ENCODE measurements around the gene ZC3HAV1. TPM values are rescaled to one million over a fixed set of nuclear protein-coding genes. Genes with fewer than 3 reads are reported as not detected.

Gene ZC3HAV1
- polyA plus RNA-seq, 1 donor (not counting 4 experiments of a cell fraction or from before 2014, with no cell fraction given) = 31.7 TPM

DNA sequence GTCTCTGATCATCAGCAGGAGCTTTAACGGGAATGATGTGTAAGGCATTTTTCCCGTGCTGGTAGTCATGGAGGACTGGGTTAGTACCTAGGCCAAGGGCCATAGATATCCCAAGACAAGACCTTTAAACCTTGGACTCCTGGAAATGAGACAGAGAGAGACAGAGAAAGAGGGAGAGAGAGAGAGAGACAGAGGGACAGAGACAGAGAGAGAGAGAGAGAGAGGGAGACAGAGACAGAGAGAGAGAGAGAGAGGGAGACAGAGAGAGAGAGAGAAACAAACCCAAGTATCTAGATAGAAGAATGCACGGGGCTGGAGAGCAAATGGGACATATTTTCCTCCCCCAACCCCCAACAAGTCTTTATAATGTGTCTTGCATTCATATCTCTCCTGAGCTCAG is 22.3 kb downstream of the ZC3HAV1 start:
- dilution Hi-C loops (cut with MboI; ENCODE audit: extremely low pct_ligation_motif_present, low sequenced_read_pairs) = no loop called here
- TF ChIP-seq EZH2 (IDR thresholded peaks at IDR 0.05; ENCODE audit: low read length) = no peak
- TF ChIP-seq, protein P1, sequence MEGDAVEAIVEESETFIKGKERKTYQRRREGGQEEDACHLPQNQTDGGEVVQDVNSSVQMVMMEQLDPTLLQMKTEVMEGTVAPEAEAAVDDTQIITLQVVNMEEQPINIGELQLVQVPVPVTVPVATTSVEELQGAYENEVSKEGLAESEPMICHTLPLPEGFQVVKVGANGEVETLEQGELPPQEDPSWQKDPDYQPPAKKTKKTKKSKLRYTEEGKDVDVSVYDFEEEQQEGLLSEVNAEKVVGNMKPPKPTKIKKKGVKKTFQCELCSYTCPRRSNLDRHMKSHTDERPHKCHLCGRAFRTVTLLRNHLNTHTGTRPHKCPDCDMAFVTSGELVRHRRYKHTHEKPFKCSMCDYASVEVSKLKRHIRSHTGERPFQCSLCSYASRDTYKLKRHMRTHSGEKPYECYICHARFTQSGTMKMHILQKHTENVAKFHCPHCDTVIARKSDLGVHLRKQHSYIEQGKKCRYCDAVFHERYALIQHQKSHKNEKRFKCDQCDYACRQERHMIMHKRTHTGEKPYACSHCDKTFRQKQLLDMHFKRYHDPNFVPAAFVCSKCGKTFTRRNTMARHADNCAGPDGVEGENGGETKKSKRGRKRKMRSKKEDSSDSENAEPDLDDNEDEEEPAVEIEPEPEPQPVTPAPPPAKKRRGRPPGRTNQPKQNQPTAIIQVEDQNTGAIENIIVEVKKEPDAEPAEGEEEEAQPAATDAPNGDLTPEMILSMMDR (optimal IDR thresholded peaks at IDR 0.05 in 1 of 3, IDR thresholded peaks at IDR 0.05 in 1 of 3, conservative IDR thresholded peaks at IDR 0.05 in 1 of 3; ENCODE audit: extremely low read depth in 1 of 3, insufficient read depth in 2 of 3, low read length in 3 of 3) = no peak
- no peak overlapping the region for H3K4me2 ChIP-seq (ENCODE audit: control insufficient read depth, extremely low read depth, insufficient read depth, low read depth, low read length)
- H3K9me1 ChIP-seq (ENCODE audit: control insufficient read depth, extremely low read depth, insufficient read depth, low read length) = no peaks in the 10 kb centered on the region
- H3K4me3 ChIP-seq (ENCODE audit: control insufficient read depth in 2 of 3, extremely low read depth in 1 of 3, insufficient read depth in 2 of 3, low read depth in 1 of 3, low read length in 3 of 3) = no peak overlapping the region
- H3K9me3 ChIP-seq (ENCODE audit: control insufficient read depth, low read depth, low read length) = no peaks in the 10 kb centered on the region
- H3K27me3 ChIP-seq (ENCODE audit: control insufficient read depth, extremely low read depth, insufficient read depth, low read length) = no peaks in the 10 kb centered on the region
- DNase-seq (ENCODE audit: low read depth, low spot score) (no peak), FAIRE-seq (no peak)
- no peak overlapping the region for H3K9ac ChIP-seq (ENCODE audit: control insufficient read depth, extremely low read depth, insufficient read depth, low read length)
- H3K4me1 ChIP-seq (ENCODE audit: control insufficient read depth, extremely low read depth, insufficient read depth, low read length) = no peaks in the 10 kb centered on the region
- H3K79me2 ChIP-seq (ENCODE audit: control insufficient read depth, insufficient read depth, low read length) = peaks cover 47% of the 10 kb centered on the region
- no peaks in the 10 kb centered on the region for H4K20me1 ChIP-seq (ENCODE audit: control insufficient read depth, extremely low read depth, insufficient read depth, low read length)
- no peak overlapping the region for H2AFZ ChIP-seq (ENCODE audit: control insufficient read depth, low read length)
- H3K36me3 ChIP-seq (ENCODE audit: control insufficient read depth in 2 of 2, extremely low read depth in 1 of 2, insufficient read depth in 2 of 2, low read length in 2 of 2) = peaks cover 15 to 34% of the 10 kb centered on the region in 2 experiments
- no peak overlapping the region for H3K27ac ChIP-seq (ENCODE audit: control insufficient read depth, insufficient read depth, low read length)

DNA sequence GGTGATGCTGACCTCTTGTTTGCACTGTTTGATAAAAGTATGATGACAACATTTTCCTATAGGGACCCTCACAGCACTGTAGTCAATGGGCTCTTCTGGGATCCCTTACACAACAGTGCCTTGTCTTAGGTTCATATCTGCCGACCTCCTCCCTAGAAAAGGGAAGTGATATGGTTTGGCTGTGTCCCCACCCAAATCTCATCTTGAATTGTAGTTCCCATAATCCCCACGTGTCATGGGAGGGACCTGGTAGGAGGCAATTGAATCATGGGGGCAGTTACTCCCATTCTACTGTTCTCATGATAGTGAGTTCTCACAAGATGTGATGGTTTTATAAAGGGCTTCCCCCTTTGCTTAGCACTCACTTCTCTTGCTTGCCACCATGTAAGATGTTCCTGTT is 23.1 kb downstream of the ZC3HAV1 start:
- Histone ChIP-seq H3K4me2 (ENCODE audit: control insufficient read depth, extremely low read depth, insufficient read depth, low read depth, low read length) (no peak overlapping the region), H3K4me1 (ENCODE audit: control insufficient read depth, extremely low read depth, insufficient read depth, low read length) (no peaks in the 10 kb centered on the region), H2AFZ (ENCODE audit: control insufficient read depth, low read length) (no peak overlapping the region), H3K9ac (ENCODE audit: control insufficient read depth, extremely low read depth, insufficient read depth, low read length) (no peak overlapping the region), H3K27ac (ENCODE audit: control insufficient read depth, insufficient read depth, low read length) (no peak overlapping the region), H4K20me1 (ENCODE audit: control insufficient read depth, extremely low read depth, insufficient read depth, low read length) (no peaks in the 10 kb centered on the region), H3K79me2 (ENCODE audit: control insufficient read depth, insufficient read depth, low read length) (peaks cover 41% of the 10 kb centered on the region), H3K4me3 (ENCODE audit: control insufficient read depth in 2 of 3, extremely low read depth in 1 of 3, insufficient read depth in 2 of 3, low read depth in 1 of 3, low read length in 3 of 3) (no peak overlapping the region), H3K9me3 (ENCODE audit: control insufficient read depth, low read depth, low read length) (no peaks in the 10 kb centered on the region), H3K36me3 (ENCODE audit: control insufficient read depth in 2 of 2, extremely low read depth in 1 of 2, insufficient read depth in 2 of 2, low read length in 2 of 2) (peaks cover 15 to 34% of the 10 kb centered on the region in 2 experiments), H3K27me3 (ENCODE audit: control insufficient read depth, extremely low read depth, insufficient read depth, low read length) (no peaks in the 10 kb centered on the region), H3K9me1 (ENCODE audit: control insufficient read depth, extremely low read depth, insufficient read depth, low read length) (no peaks in the 10 kb centered on the region)
- dilution Hi-C loops (cut with MboI; ENCODE audit: extremely low pct_ligation_motif_present, low sequenced_read_pairs) = no loop called here
- DNase-seq (ENCODE audit: low read depth, low spot score) = no peak
- no peak for FAIRE-seq
- TF ChIP-seq, protein P1 (optimal IDR thresholded peaks at IDR 0.05 in 1 of 3, IDR thresholded peaks at IDR 0.05 in 1 of 3, conservative IDR thresholded peaks at IDR 0.05 in 1 of 3; ENCODE audit: extremely low read depth in 1 of 3, insufficient read depth in 2 of 3, low read length in 3 of 3) = no peak
- no peak for TF ChIP-seq EZH2 (IDR thresholded peaks at IDR 0.05; ENCODE audit: low read length)
